ENCODE data around the gene WASF1.

- TF ChIP-seq EZH2phosphoT487 (IDR thresholded peaks at IDR 0.05; ENCODE audit: borderline replicate concordance, low read length): no peak
- no peak for TF ChIP-seq CTCF (IDR thresholded peaks at IDR 0.05; ENCODE audit: low read depth, low read length, poor library complexity, severe bottlenecking)
Observed at GRCh38 chr6:110191477-110191876, 12.0 kb upstream of the WASF1 start.
